Esophagus squamous epithelium (tissue), 5 donors: Measurements from ENCODE around the gene RNF166. TPM values are rescaled to one million over a fixed set of nuclear protein-coding genes. Genes with fewer than 3 reads are reported as not detected.

Experiments
- DNase-seq: peaks from one replicate; lab custom pipeline; 2025; lab: John Stamatoyannopoulos, UW
- H3K27ac ChIP-seq, 4 donors: fragments of 200-600 bp; sonication (generic); one replicate each; pipeline ENCODE4 v1.5.1; 2016 to 2019; ENCODE audit warnings: mild to moderate bottlenecking in 1 of 4
- H3K27me3 ChIP-seq, 4 donors: fragments of 200-600 bp; sonication (generic); 1 replicate in 3 of 4; 2 replicates in 1 of 4; pipeline versions ENCODE4 v1.5.1 to v1.6.0; 2017 to 2021; ENCODE audit warnings: antibody characterized with exemption in 1 of 4
- H3K36me3 ChIP-seq, 3 donors: fragments of 200-600 bp; sonication (generic); one replicate each; pipeline ENCODE4 v1.5.1; 2016 to 2019
- H3K4me1 ChIP-seq, 3 donors: fragments of 200-600 bp; sonication (generic); one replicate each; pipeline ENCODE4 v1.5.1; 2017 to 2019
- H3K4me3 ChIP-seq, 4 donors: fragments of 200-600 bp; sonication (generic); 1 replicate in 3 of 4; 2 replicates in 1 of 4; pipeline ENCODE4 v1.5.1; 2016 to 2019; ENCODE audit warnings: mild to moderate bottlenecking in 2 of 4, moderate library complexity in 1 of 4
- H3K9me3 ChIP-seq, 3 donors: fragments of 200-600 bp; sonication (generic); one replicate each; pipeline ENCODE4 v1.5.1; 2016 to 2019
- POLR2A ChIP-seq, 4 donors: fragments of 450-650 bp; IDR thresholded peaks; one replicate each; pipeline ENCODE4 v1.6.1; 2017; ENCODE audit warnings: antibody characterized with exemption in 4 of 4, mild to moderate bottlenecking in 4 of 4, moderate library complexity in 3 of 4
- WGBS, 2 donors: methylation state at CpG; one replicate each; pipeline ENCODE4 v1.1.5; 2018; 5-methylcytosine and 5-hydroxymethylcytosine counted together
- intact Hi-C: fragments of 100-400 bp; cut with DNase I; formaldehyde crosslinking; loops from one replicate; pipeline ENCODE4 v1.15.0; 2022
- total RNA-seq, 4 donors: library from RNA; depleted of rRNA; stranded (reverse); fragments of >200 nt; gene quantifications; one replicate each; pipeline ENCODE4 v1.1.0, GENCODE V29; 2016
- TF ChIP-seq, protein P1 (sequence below), 6 experiments: fragments of 450-650 bp in 4 of 6; fragments of 200-600 bp in 2 of 6; sonication (generic) in 2 of 6; IDR thresholded peaks; one replicate each; pipeline ENCODE4 v1.5.1; 2016 to 2019; ENCODE audit warnings: antibody characterized with exemption in 6 of 6, mild to moderate bottlenecking in 4 of 6, moderate library complexity in 4 of 6
- donor health status: DM: yes; HTN: yes; CAD: no.

The RNF166 gene
- total RNA-seq, 4 donors from 2014 or later, result 7.1 to 16.8 (median 9.6) TPM

DNA sequence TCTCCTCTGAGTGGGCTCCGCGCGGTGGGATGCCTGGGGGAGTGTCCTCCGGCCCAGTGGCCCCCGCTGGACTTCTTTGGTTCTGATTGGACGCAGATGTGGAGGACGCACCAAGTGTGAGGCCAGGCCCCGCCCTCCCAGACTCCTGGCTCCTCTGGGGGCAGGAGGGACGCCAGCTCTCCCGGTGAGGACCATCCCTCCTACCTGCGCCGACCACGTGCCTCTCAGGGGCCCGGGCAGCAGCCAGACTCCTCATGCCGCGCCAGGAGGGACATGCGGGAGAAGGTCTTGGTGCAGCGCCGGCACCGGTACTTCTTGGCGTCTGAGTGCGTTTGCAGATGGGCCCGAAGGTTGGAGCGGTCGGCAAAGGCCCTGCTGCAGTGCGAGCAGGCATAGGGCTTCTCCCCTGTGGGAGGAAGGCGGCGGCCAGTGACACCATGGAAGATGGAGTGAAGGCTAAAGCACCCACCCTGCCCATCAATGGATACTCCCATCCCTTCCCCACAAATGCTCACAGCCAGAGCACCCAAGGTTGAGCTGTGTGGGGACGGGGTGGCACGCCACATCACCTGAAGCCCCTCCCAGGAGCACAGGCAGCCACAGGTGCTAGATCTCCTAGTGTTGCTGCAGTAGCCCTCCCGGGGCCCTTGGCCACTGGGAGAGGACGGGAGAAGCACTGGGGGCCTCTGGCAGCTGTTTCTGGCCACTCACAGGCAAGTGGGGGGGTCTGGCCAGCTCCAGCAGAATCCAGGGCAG is 27.8 kb downstream of the RNF166 start:
- Histone ChIP-seq H3K4me1 (peaks cover 0 to 18% (median 3%) of the 10 kb centered on the region in 3 donors), H3K36me3 (peaks cover 0 to 5% (median 0%) of the 10 kb centered on the region in 3 donors), H3K4me3 (no peak overlapping the region), H3K27me3 (peaks cover 0 to 64% (median 0%) of the 10 kb centered on the region in 4 donors), H3K9me3 (no peaks in the 10 kb centered on the region), H3K27ac (no peak overlapping the region)
- TF ChIP-seq, protein P1, sequence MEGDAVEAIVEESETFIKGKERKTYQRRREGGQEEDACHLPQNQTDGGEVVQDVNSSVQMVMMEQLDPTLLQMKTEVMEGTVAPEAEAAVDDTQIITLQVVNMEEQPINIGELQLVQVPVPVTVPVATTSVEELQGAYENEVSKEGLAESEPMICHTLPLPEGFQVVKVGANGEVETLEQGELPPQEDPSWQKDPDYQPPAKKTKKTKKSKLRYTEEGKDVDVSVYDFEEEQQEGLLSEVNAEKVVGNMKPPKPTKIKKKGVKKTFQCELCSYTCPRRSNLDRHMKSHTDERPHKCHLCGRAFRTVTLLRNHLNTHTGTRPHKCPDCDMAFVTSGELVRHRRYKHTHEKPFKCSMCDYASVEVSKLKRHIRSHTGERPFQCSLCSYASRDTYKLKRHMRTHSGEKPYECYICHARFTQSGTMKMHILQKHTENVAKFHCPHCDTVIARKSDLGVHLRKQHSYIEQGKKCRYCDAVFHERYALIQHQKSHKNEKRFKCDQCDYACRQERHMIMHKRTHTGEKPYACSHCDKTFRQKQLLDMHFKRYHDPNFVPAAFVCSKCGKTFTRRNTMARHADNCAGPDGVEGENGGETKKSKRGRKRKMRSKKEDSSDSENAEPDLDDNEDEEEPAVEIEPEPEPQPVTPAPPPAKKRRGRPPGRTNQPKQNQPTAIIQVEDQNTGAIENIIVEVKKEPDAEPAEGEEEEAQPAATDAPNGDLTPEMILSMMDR (IDR thresholded peaks at IDR 0.05), result no peak
- no peak for TF ChIP-seq POLR2A (IDR thresholded peaks at IDR 0.05)
- 65 to 75% methylated on average over 2 of the region's 32 CpGs for WGBS, 2 donors
- DNase-seq, result no peak
- intact Hi-C loops, result no loop called here

DNA sequence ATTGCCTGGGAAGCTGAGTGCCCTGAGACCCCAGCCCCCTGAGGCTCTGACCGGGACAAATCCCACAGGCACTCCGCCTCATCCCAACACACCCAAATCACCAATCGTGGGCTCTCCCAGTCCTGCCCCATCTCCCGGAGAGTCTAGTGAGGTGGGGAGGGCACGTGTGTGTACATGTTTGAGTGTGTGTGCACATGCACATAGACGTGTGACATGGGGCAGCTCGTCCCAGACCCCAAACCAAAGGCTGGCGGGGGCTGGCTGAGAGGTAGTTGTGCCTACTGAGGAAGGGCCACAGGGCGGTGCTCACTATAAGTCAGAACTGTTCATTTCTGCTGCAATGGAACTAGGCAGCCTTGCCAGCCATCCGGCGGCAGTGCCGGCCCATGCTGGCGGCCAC is 28.5 kb downstream of the RNF166 start:
- intact Hi-C loops, result no loop called here
- no peak for DNase-seq
- WGBS, 2 donors, result 68 to 69% methylated on average over 2 to 3 of the region's 13 CpGs
- peaks cover 0 to 5% (median 0%) of the 10 kb centered on the region in 3 donors for H3K36me3 ChIP-seq
- H3K9me3 ChIP-seq, result no peaks in the 10 kb centered on the region
- H3K4me3 ChIP-seq, result no peak overlapping the region
- H3K27me3 ChIP-seq, result peaks cover 0 to 57% (median 0%) of the 10 kb centered on the region in 4 donors
- H3K27ac ChIP-seq, result no peak overlapping the region
- peaks cover 0 to 18% (median 3%) of the 10 kb centered on the region in 3 donors for H3K4me1 ChIP-seq
- TF ChIP-seq, protein P1 (IDR thresholded peaks at IDR 0.05), result no peak
- no peak for TF ChIP-seq POLR2A (IDR thresholded peaks at IDR 0.05)

DNA sequence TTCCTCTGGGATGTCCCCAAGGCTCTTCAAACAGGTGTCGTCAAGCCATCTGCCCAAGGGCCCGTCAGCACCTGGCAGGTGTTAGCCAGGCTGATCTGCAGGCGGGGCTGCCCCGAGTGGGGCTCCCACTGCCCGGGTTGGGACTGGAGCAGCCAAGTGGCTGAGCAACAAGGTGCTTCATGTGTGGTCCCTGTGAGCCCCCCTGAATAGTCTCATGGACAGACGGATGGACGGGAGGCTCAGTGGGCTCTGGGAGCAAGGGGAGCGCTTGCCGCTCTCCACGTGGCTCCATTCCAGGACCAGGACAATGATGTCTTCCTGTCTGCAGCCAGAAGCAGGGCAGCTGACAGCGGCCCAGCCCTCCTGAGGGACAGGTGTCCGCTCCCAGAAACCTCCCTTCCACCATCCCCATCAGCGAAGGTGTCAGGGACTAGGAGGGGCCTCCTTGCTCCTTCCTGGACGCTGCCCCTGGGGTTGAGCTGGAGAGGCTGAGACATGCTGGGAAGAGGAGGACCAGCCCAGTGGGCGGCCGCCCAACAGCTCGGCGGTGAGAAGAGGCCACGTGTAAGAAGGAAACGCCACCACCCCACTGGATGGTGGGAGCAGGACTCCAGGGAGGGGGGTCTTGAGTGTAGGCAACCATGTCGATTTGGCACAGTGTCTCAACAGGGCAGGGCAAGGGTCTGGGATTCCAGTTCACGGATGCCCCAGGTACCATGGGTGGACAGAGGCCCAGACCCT is 29.5 kb downstream of the RNF166 start:
- H3K27me3 ChIP-seq, result peaks cover 0 to 48% (median 0%) of the 10 kb centered on the region in 4 donors
- no peaks in the 10 kb centered on the region for H3K9me3 ChIP-seq
- H3K27ac ChIP-seq, result no peak overlapping the region
- WGBS, 2 donors, result 59 to 61% methylated on average over 4 to 6 of the region's 22 CpGs
- intact Hi-C loops, result no loop called here
- no peak overlapping the region for H3K4me3 ChIP-seq
- no peak for TF ChIP-seq POLR2A (IDR thresholded peaks at IDR 0.05)
- TF ChIP-seq, protein P1 (IDR thresholded peaks at IDR 0.05), result no peak
- DNase-seq, result no peak
- peaks cover 0 to 12% (median 3%) of the 10 kb centered on the region in 3 donors for H3K4me1 ChIP-seq
- peaks cover 0 to 5% (median 0%) of the 10 kb centered on the region in 3 donors for H3K36me3 ChIP-seq

DNA sequence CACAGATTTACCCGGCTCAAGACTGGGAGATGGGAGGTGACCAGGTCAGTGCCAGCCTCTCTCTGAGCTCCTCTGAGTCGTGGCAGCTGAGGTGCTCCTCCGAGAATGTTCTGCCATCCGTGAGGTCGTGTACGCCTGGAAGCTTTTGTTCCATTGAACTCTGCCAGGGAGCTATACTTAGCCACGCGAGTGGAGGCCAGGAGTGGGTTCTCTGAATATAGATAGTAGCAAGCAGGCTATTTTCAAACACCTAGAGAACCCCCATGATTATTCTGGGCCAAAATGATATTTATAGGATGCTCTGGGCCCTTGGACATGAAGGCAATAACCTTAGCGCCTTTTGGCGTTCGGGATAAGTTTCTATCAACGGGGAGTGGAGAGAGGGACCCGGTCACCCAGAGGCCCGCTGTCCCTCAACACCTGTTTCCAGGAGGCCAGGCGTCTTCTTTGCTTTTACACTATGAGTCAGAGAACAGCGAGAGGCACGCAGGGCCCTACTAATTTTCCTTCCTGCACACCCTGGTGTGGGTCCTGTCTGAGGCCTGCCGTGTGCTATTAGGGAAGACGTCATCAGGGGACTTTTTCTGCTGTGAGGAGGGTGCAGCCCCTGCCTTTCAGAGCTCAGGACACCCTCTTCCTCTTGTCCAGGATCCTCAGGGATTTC is 32.4 kb downstream of the RNF166 start:
- Histone ChIP-seq H3K27ac (no peak overlapping the region), H3K9me3 (no peaks in the 10 kb centered on the region), H3K4me3 (no peak overlapping the region), H3K27me3 (peaks cover 0 to 22% (median 0%) of the 10 kb centered on the region in 4 donors), H3K4me1 (peaks cover 0 to 4% (median 0%) of the 10 kb centered on the region in 3 donors), H3K36me3 (peaks cover 0 to 5% (median 0%) of the 10 kb centered on the region in 3 donors)
- no peak for DNase-seq
- intact Hi-C loops, result no loop called here
- TF ChIP-seq, protein P1 (IDR thresholded peaks at IDR 0.05), result no peak
- no peak for TF ChIP-seq POLR2A (IDR thresholded peaks at IDR 0.05)
- 91 to 92% methylated on average over 8 to 15 of the region's 19 CpGs for WGBS, 2 donors
